Endothelial cell of umbilical vein (primary cell): ENCODE results near the gene ALG12. TPM values are rescaled to one million over a fixed set of nuclear protein-coding genes. Genes with fewer than 3 reads are reported as not detected.

Source experiments
- BruUV-seq: library from RNA; stranded (reverse); fragments of 400-500 nt; replicated peaks from 2 replicates; lab custom pipeline; 2021; lab: Mats Ljungman, UMichigan
- CTCF ChIA-PET: fragments of 300-600, 350-600 bp; sonication (Branson Sonifier 250); formaldehyde crosslinking; loops from one replicate; lab custom pipeline; 2021; ENCODE audit warnings: antibody characterized with exemption, inconsistent platforms; lab: Charles Lee
- POLR2A ChIA-PET: fragments of 300-600, 350-600 bp; sonication (Branson Sonifier 250); formaldehyde crosslinking; loops from one replicate; lab custom pipeline; 2021; ENCODE audit warnings: antibody characterized with exemption, inconsistent platforms; lab: Charles Lee
- DNase-seq: peaks from one replicate; pipeline ENCODE4 v3.0.0-alpha.2; 2011; ENCODE audit warnings: low read depth, low spot score
- FAIRE-seq: peaks from 2 replicates; lab custom pipeline; 2011; peaks lifted over from hg19 to GRCh38; lab: Jason Lieb, UNC
- H2AFZ ChIP-seq: 2 replicates; pipeline ENCODE4 v1.6.0; 2012; ENCODE audit warnings: low read depth, low read length, control low read depth, inconsistent platforms
- H3K27ac ChIP-seq: 2 replicates; pipeline ENCODE4 v1.5.1; 2011; ENCODE audit warnings: low read depth, mild to moderate bottlenecking, control low read depth, low read length, moderate library complexity; ENCODE audit not compliant: insufficient read depth
- H3K27me3 ChIP-seq, 2 experiments: 2 replicates each; pipeline versions ENCODE4 v1.6.0 to v1.6.1; 2011; ENCODE audit warnings: low read length in 2 of 2, mixed read lengths in 1 of 2; ENCODE audit not compliant: control insufficient read depth in 2 of 2, insufficient read depth in 2 of 2
- H3K36me3 ChIP-seq, 2 experiments: 2 replicates in 1 of 2; 3 replicates in 1 of 2; pipeline ENCODE4 v1.5.1; 2011; ENCODE audit warnings: low read length in 2 of 2, mild to moderate bottlenecking in 1 of 2, moderate library complexity in 1 of 2; ENCODE audit not compliant: control insufficient read depth in 2 of 2, insufficient read depth in 2 of 2; ENCODE audit errors: extremely low read depth in 1 of 2
- H3K4me1 ChIP-seq: 3 replicates; pipeline ENCODE4 v1.5.1; 2011; ENCODE audit warnings: mild to moderate bottlenecking, low read length; ENCODE audit not compliant: control insufficient read depth, insufficient read depth; ENCODE audit errors: extremely low read depth
- H3K4me2 ChIP-seq: 2 replicates; pipeline ENCODE4 v1.6.1; 2011; ENCODE audit warnings: low read length, control low read depth, mixed read lengths; ENCODE audit not compliant: insufficient read depth
- H3K4me3 ChIP-seq, 3 experiments: fragments of 200-600 bp in 1 of 3; sonication (generic), shearing (Covaris generic) in 1 of 3; replicated peaks in 1 of 3; 2 replicates each; pipeline ENCODE4 v1.5.1; 2011 to 2016; ENCODE audit warnings: control low read depth in 3 of 3, low read length in 3 of 3, mild to moderate bottlenecking in 2 of 3, inconsistent platforms in 1 of 3, low read depth in 1 of 3, moderate library complexity in 1 of 3; ENCODE audit not compliant: insufficient read depth in 1 of 3
- H3K79me2 ChIP-seq: 2 replicates; pipeline ENCODE4 v1.6.0; 2012; ENCODE audit warnings: low read length, inconsistent platforms; ENCODE audit not compliant: control insufficient read depth, insufficient read depth
- H3K9ac ChIP-seq: replicated peaks from 2 replicates; pipeline ENCODE3; 2011; ENCODE audit warnings: low read length, control low read depth; ENCODE audit not compliant: insufficient read depth; ENCODE audit errors: extremely low read depth
- H3K9me1 ChIP-seq: replicated peaks from 3 replicates; pipeline ENCODE4 v1.6.0; 2011; ENCODE audit warnings: mild to moderate bottlenecking, low read length; ENCODE audit not compliant: control insufficient read depth, insufficient read depth; ENCODE audit errors: extremely low read depth
- H3K9me3 ChIP-seq: replicated peaks from 2 replicates; pipeline ENCODE4 v1.5.1; 2012; ENCODE audit warnings: low read length, inconsistent platforms; ENCODE audit not compliant: control insufficient read depth, insufficient read depth
- H4K20me1 ChIP-seq: replicated peaks from 2 replicates; pipeline ENCODE3; 2011; ENCODE audit warnings: mild to moderate bottlenecking, low read length; ENCODE audit not compliant: control insufficient read depth, insufficient read depth; ENCODE audit errors: extremely low read depth
- CTCF ChIP-seq, 2 donors: IDR thresholded peaks; 1 replicate in 1 of 2; 2 replicates in 1 of 2; pipeline ENCODE4 v1.5.1; 2011; ENCODE audit warnings: low read length in 2 of 2, mild to moderate bottlenecking in 2 of 2, moderate library complexity in 2 of 2, control low read depth in 1 of 2, inconsistent platforms in 1 of 2, low read depth in 1 of 2; ENCODE audit not compliant: insufficient read depth in 1 of 2; ENCODE audit errors: extremely low read depth in 1 of 2
- EZH2 ChIP-seq: IDR thresholded peaks from 2 replicates; pipeline ENCODE4 v1.6.1; 2012; ENCODE audit warnings: borderline replicate concordance, low read depth, mild to moderate bottlenecking, moderate library complexity, low read length, inconsistent platforms; ENCODE audit not compliant: severe bottlenecking
- FOS ChIP-seq: IDR thresholded peaks from 2 replicates; pipeline ENCODE4 v1.6.1; 2011; ENCODE audit warnings: mild to moderate bottlenecking, low read length, moderate library complexity, borderline replicate concordance; ENCODE audit not compliant: insufficient read depth
- GATA2 ChIP-seq: IDR thresholded peaks from 2 replicates; pipeline ENCODE4 v1.7.0; 2011; ENCODE audit warnings: low read depth, mild to moderate bottlenecking, moderate library complexity, mixed read lengths, low read length; ENCODE audit not compliant: insufficient read length, insufficient read depth
- JUN ChIP-seq: IDR thresholded peaks from 2 replicates; pipeline ENCODE4 v1.6.1; 2011; ENCODE audit warnings: borderline replicate concordance, low read depth; ENCODE audit not compliant: insufficient read length, insufficient read depth
- MAX ChIP-seq: IDR thresholded peaks from 2 replicates; pipeline ENCODE4 v1.6.1; 2011; ENCODE audit not compliant: insufficient read depth, insufficient read length
- MYC ChIP-seq: IDR thresholded peaks from one replicate; pipeline ENCODE4 v1.6.1; 2011; ENCODE audit warnings: mild to moderate bottlenecking, low read depth, low read length
- POLR2A ChIP-seq: IDR thresholded peaks from 2 replicates; pipeline ENCODE4 v1.6.1; 2012; ENCODE audit warnings: low read depth, mild to moderate bottlenecking, control low read depth, low read length
- POLR2AphosphoS5 ChIP-seq: IDR thresholded peaks from 2 replicates; pipeline ENCODE4 v1.6.1; 2012; ENCODE audit warnings: low read depth, mild to moderate bottlenecking, control low read depth, low read length, moderate library complexity; ENCODE audit not compliant: insufficient read depth
- dilution Hi-C: fragments of 300-500 bp; cut with MboI; formaldehyde crosslinking; loops from one replicate; pipeline ENCODE4 v1.15.0; 2019; ENCODE audit warnings: low sequenced_read_pairs; ENCODE audit not compliant: extremely low pct_ligation_motif_present
- intact Hi-C: fragments of 100-400 bp; cut with micrococcal nuclease; formaldehyde crosslinking; loops from one replicate; pipeline ENCODE4 v1.10.0; 2022
- polyA plus RNA-seq, 4 experiments: library from polyadenylated mRNA; depleted of rRNA in 3 of 4; stranded (reverse) in 3 of 4; unstranded in 1 of 4; fragments of >200 nt; gene quantifications; 2 replicates each; pipeline versions ENCODE4 v1.2.1 to v1.2.3, GENCODE V29; 2011 to 2012; ENCODE audit warnings: missing spikeins in 1 of 4
- total RNA-seq: library from RNA; stranded (reverse); gene quantifications from 2 replicates; pipeline ENCODE4 v1.2.3, GENCODE V29; 2021

ALG12 gene
- total and polyA plus RNA-seq, 2 donors (not counting 3 experiments of a cell fraction or from before 2014, with no cell fraction given), result 14.6 to 18.0 TPM

GRCh38 chr22:49909476-49910205 is 8.6 kb downstream of the ALG12 start:
- Histone ChIP-seq H3K36me3 (peaks cover 0 to 14% of the 10 kb centered on the region in 2 experiments), H3K27ac (no peak overlapping the region), H3K9ac (no peak overlapping the region), H3K4me1 (no peaks in the 10 kb centered on the region), H3K4me3 (no peak overlapping the region), H3K9me1 (no peaks in the 10 kb centered on the region), H2AFZ (no peak overlapping the region), H3K79me2 (no peaks in the 10 kb centered on the region), H4K20me1 (no peaks in the 10 kb centered on the region), H3K9me3 (no peaks in the 10 kb centered on the region), H3K27me3 (no peaks in the 10 kb centered on the region), H3K4me2 (no peak overlapping the region)
- ChIA-PET POLR2A (no interaction called here), CTCF (no interaction called here)
- DNase-seq (no peak), FAIRE-seq (no peak)
- dilution Hi-C loops, result no loop called here
- BruUV-seq, result no TSS peak
- no peak for TF ChIP-seq CTCF (IDR thresholded peaks at IDR 0.05; ENCODE audit: extremely low read depth in 1 of 2, insufficient read depth in 1 of 2, low read depth in 1 of 2, low read length in 2 of 2)
- TF ChIP-seq POLR2A, result no peak
- no peak for TF ChIP-seq JUN
- no peak for TF ChIP-seq MYC
- TF ChIP-seq EZH2, result no peak
- intact Hi-C loops, result no loop called here

- TF ChIP-seq MYC (no peak), MAX (no peak), FOS (no peak), POLR2A (no peak), JUN (no peak), POLR2AphosphoS5 (no peak), GATA2 (no peak)
- Histone ChIP-seq H4K20me1 (no peaks in the 10 kb centered on the region), H3K9me3 (no peaks in the 10 kb centered on the region), H2AFZ (no peak overlapping the region), H3K4me1 (no peaks in the 10 kb centered on the region), H3K9me1 (no peaks in the 10 kb centered on the region), H3K4me3 (no peak overlapping the region), H3K4me2 (no peak overlapping the region), H3K27me3 (no peaks in the 10 kb centered on the region), H3K27ac (no peak overlapping the region), H3K79me2 (no peaks in the 10 kb centered on the region), H3K36me3 (peaks cover 0 to 18% of the 10 kb centered on the region in 2 experiments), H3K9ac (no peak overlapping the region)
- CTCF ChIA-PET, result no interaction called here
- no peak for DNase-seq
- dilution Hi-C loops, result no loop called here
- POLR2A ChIA-PET, result no interaction called here
- FAIRE-seq, result no peak
- intact Hi-C loops, result no loop called here
- BruUV-seq, result no TSS peak
These were observed 10.4 kb downstream of the ALG12 start for GRCh38 chr22:49907807-49908206.
